Stimulated activated CD4-positive, alpha-beta T cell treated with anti-CD3 and anti-CD28 coated beads, Interleukin-15, amount 100 ng/mL, for 48 hours (primary cell): ENCODE measurements around the gene RAB33B.

Experiments used
- DNase-seq, 2 donors: peaks; one replicate each; pipeline ENCODE4 v3.0.0-alpha.2; 2020; ENCODE audit warnings: low read depth in 2 of 2

The RAB33B gene

GRCh38 chr4:139506774-139507173 is 52.9 kb downstream of the RAB33B start:
- no peak for DNase-seq

GRCh38 chr4:139508581-139509237 is 54.8 kb downstream of the RAB33B start:
- DNase-seq: no peak

- DNase-seq: no peak
Measured at GRCh38 chr4:139509727-139510410, 55.9 kb downstream of the RAB33B start.

- DNase-seq: no peak
Measured at GRCh38 chr4:139511320-139511719, 57.4 kb downstream of the RAB33B start.

GRCh38 chr4:139514382-139515059 is 60.6 kb downstream of the RAB33B start:
- DNase-seq: no peak

- no peak for DNase-seq
Measured at GRCh38 chr4:139515531-139515958, 61.6 kb downstream of the RAB33B start.

GRCh38 chr4:139521754-139522401 is 68.0 kb downstream of the RAB33B start:
- DNase-seq: no peak

- DNase-seq: no peak
Measured at GRCh38 chr4:139522457-139522856, 68.5 kb downstream of the RAB33B start.

- DNase-seq: no peak
Measured at GRCh38 chr4:139523076-139523475, 69.2 kb downstream of the RAB33B start.

GRCh38 chr4:139524062-139524631 is 70.2 kb downstream of the RAB33B start:
- DNase-seq: no peak

- DNase-seq: no peak
Measured at GRCh38 chr4:139525414-139525813, 71.5 kb downstream of the RAB33B start.
